ENCODE data around the gene FIBCD1. TPM values are rescaled to one million over a fixed set of nuclear protein-coding genes. Genes with fewer than 3 reads are reported as not detected.

The FIBCD1 gene
- total and polyA plus RNA-seq, 2 of the 8 experiments (the other 6 are each of a cell fraction or from before 2014, with no cell fraction given): 6.1 to 8.8 TPM

DNA sequence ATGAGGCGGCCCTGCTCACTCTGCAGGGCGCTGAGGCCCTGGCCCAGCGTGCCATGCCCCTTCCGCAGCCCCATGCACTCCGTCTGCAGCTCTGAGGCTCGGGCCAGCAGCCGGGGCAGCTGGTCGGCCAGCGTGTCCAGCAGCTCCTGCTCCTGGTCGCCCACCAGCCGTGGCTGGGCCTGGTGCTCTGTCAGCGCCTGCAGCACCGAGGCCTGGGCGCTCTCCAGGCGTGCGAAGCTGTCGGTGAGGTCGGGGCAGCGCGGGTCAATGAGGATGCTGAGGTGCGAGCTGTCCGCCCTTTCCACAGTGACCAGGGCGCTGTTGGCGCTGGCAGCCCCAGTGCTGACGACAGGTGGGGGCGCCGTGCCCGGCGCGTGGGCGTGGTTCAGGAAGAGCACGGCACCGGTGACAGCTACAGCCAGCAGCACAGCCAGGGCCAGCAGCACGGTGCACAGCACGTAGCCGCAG lies 9.4 kb downstream of the FIBCD1 start:
- FAIRE-seq: no peak

More for the DNA sequence above, 9.4 kb downstream of the FIBCD1 start:
- peak overlapping the region; percentile 50; the same call in 1 of the 2 replicates for H2BK12ac ChIP-seq (ENCODE audit: low read depth, low read length)
- H3K9me3 ChIP-seq (ENCODE audit: insufficient read depth in 2 of 2, low read depth in 1 of 2, low read length in 1 of 2): no peaks in the 10 kb centered on the region
- no peak overlapping the region for H2BK120ac ChIP-seq (replicated peaks; ENCODE audit: low read depth, low read length)
- no peaks in the 10 kb centered on the region for H3K36me3 ChIP-seq (ENCODE audit: control insufficient read depth in 2 of 4, insufficient read depth in 4 of 4, low read length in 3 of 4)
- H3K14ac ChIP-seq (ENCODE audit: insufficient read length): no peak overlapping the region
- H2AK5ac ChIP-seq (ENCODE audit: low read depth, low read length): no peak overlapping the region
- H3K4me2 ChIP-seq (ENCODE audit: insufficient read depth in 1 of 2, low read depth in 2 of 2, low read length in 2 of 2): no peak overlapping the region
- peaks cover 0 to 21% (median 18%) of the 10 kb centered on the region in 4 experiments; a peak in 6 of 7 replicates for H3K4me1 ChIP-seq (replicated peaks in 1 of 4; ENCODE audit: control insufficient read depth in 3 of 4, insufficient read depth in 4 of 4, low read length in 3 of 4)
- 0 out of 2 replicates have a peak overlapping the region, but pooled peaks have one; percentile 52 for H2BK5ac ChIP-seq (ENCODE audit: low read depth, low read length)
- TF ChIP-seq RFX5 (IDR thresholded peaks at IDR 0.05; ENCODE audit: borderline replicate concordance, low read depth, low read length): no peak
- TF ChIP-seq HDAC6 (IDR thresholded peaks at IDR 0.05; ENCODE audit: low read depth, low read length): no peak
- TF ChIP-seq SP1 (IDR thresholded peaks at IDR 0.05; ENCODE audit: low read depth, low read length): no peak
- TF ChIP-seq MAFK (IDR thresholded peaks at IDR 0.05; ENCODE audit: low read depth, low read length): no peak
- TF ChIP-seq TAF7 (optimal IDR thresholded peaks at IDR 0.05; ENCODE audit: borderline replicate concordance, low read depth, low read length): no peak
- TF ChIP-seq EZH2 (IDR thresholded peaks at IDR 0.05; ENCODE audit: low read depth, low read length, severe bottlenecking): no peak
- TF ChIP-seq POU5F1 (IDR thresholded peaks at IDR 0.05; ENCODE audit: low read depth, low read length): no peak
- TF ChIP-seq TEAD4 (IDR thresholded peaks at IDR 0.05; ENCODE audit: low read depth, low read length): no peak
- no peak for TF ChIP-seq BCL11A (IDR thresholded peaks at IDR 0.05; ENCODE audit: low read depth in 2 of 2, low read length in 2 of 2)
- TF ChIP-seq CHD1 (IDR thresholded peaks at IDR 0.05; ENCODE audit: low read depth, low read length): no peak
- H4K5ac ChIP-seq (ENCODE audit: insufficient read length, low read depth, low read length): no peak overlapping the region
- no peak overlapping the region for H3K9ac ChIP-seq (replicated peaks in 1 of 4; ENCODE audit: extremely low read depth in 1 of 4, low read depth in 3 of 4, low read length in 3 of 4)
- no peaks in the 10 kb centered on the region for H3K23me2 ChIP-seq (ENCODE audit: low read depth, low read length)
- H3K79me2 ChIP-seq (ENCODE audit: control insufficient read depth in 1 of 2, insufficient read depth in 2 of 2, low read length in 2 of 2): no peaks in the 10 kb centered on the region
- no peak overlapping the region for H4K91ac ChIP-seq (replicated peaks; ENCODE audit: insufficient read length, low read length)
- peak overlapping the region; percentile 35; the same call in 1 of the 2 replicates for H4K8ac ChIP-seq (ENCODE audit: extremely low read depth, insufficient read depth, low read length)
- no peak overlapping the region for H2BK20ac ChIP-seq (ENCODE audit: low read length)
- no peak overlapping the region for H3K18ac ChIP-seq (ENCODE audit: extremely low read depth, low read length)
- no peak overlapping the region for H3K27ac ChIP-seq (ENCODE audit: low read depth, low read length)
- H3K4me3 ChIP-seq (ENCODE audit: extremely low read depth in 1 of 4, insufficient read depth in 2 of 4, low read depth in 3 of 4, low read length in 4 of 4): no peak overlapping the region
- H2BK15ac ChIP-seq (ENCODE audit: low read length): no peak overlapping the region; the same call in 1 of the 2 replicates
- H3K56ac ChIP-seq (replicated peaks; ENCODE audit: insufficient read length, low read depth, low read length): no peak overlapping the region
- no peak overlapping the region for H3K23ac ChIP-seq (ENCODE audit: insufficient read length)
- no peaks in the 10 kb centered on the region for H4K20me1 ChIP-seq (replicated peaks in 1 of 2; ENCODE audit: control insufficient read depth in 1 of 2, insufficient read depth in 2 of 2, low read length in 2 of 2)
- H2AFZ ChIP-seq (ENCODE audit: low read length): no peak overlapping the region
- DNase-seq (ENCODE audit: low read depth in 1 of 2, low spot score in 2 of 2): no peak
- no peaks in the 10 kb centered on the region; a peak in 1 of 7 replicates for H3K27me3 ChIP-seq (replicated peaks in 1 of 4; ENCODE audit: control insufficient read depth in 3 of 4, extremely low read depth in 1 of 4, insufficient read depth in 3 of 4, low read length in 3 of 4)
- WGBS, 2 experiments (ENCODE audit: extremely low coverage in 1 of 2, insufficient coverage in 1 of 2, insufficient read length in 1 of 2, insufficient replicate concordance in 2 of 2, low coverage in 1 of 2, low lambda C conversion rate in 2 of 2, missing lambda C conversion rate in 1 of 2): 92% methylated on average over 21 of the region's 36 CpGs; no CpG with 5 or more reads in 1 of the 2 experiments
- H3K4ac ChIP-seq (replicated peaks; ENCODE audit: insufficient read length, low read depth, low read length): no peak overlapping the region
- no peaks in the 10 kb centered on the region for H3K79me1 ChIP-seq (ENCODE audit: low read depth, low read length)
- ChIA-PET POLR2A (ENCODE audit: partially characterized antibody) (no interaction called here), CTCF (ENCODE audit: partially characterized antibody) (interaction anchor here (0.6 to 1.2 kb wide), 4 partner anchors 23 to 224 kb away, joined by 3 to 4 read pairs (median 4); no protein-coding TSS in a partner anchor)
